B cell (primary cell): ENCODE measurements around the gene ZDHHC7. TPM values are rescaled to one million over a fixed set of nuclear protein-coding genes. Genes with fewer than 3 reads are reported as not detected.

Experiments used
- ATAC-seq: fragments of 200-7000 bp; cut with Tn5 transposase; one replicate; pipeline ENCODE4 v1.10.0; 2021; ENCODE audit warnings: low read depth, mild to moderate bottlenecking, moderate number of reproducible peaks, moderate library complexity
- CTCF ChIA-PET: fragments of 350-600 bp; sonication (Branson Sonifier 250); formaldehyde crosslinking; loops from one replicate; lab custom pipeline; 2021; ENCODE audit warnings: antibody characterized with exemption, inconsistent platforms; lab: Charles Lee
- POLR2A ChIA-PET: fragments of 350-600 bp; sonication (Branson Sonifier 250); formaldehyde crosslinking; loops from one replicate; lab custom pipeline; 2021; ENCODE audit warnings: antibody characterized with exemption; lab: Charles Lee
- DNase-seq: peaks from one replicate; pipeline ENCODE4 v3.0.0; 2013
- H2AFZ ChIP-seq: 2 replicates; pipeline ENCODE4 v1.6.1; 2012; ENCODE audit warnings: mild to moderate bottlenecking, low read depth, low read length; ENCODE audit not compliant: insufficient read depth, poor library complexity, severe bottlenecking
- H3K27ac ChIP-seq, 2 donors: 1 replicate in 1 of 2; 2 replicates in 1 of 2; pipeline ENCODE4 v1.5.1; 2012 to 2013; ENCODE audit warnings: low read length in 2 of 2, mild to moderate bottlenecking in 2 of 2, moderate library complexity in 1 of 2
- H3K27me3 ChIP-seq, 4 experiments: fragments of 200-600 bp in 1 of 4; sonication (generic) in 1 of 4; replicated peaks in 1 of 4; 1 replicate in 2 of 4; 2 replicates in 2 of 4; pipeline versions ENCODE4 v1.6.1 to v1.7.0; 2013 to 2016; ENCODE audit warnings: low read length in 3 of 4, mild to moderate bottlenecking in 2 of 4, mixed read lengths in 1 of 4, moderate library complexity in 1 of 4; ENCODE audit not compliant: insufficient read depth in 4 of 4, control insufficient read depth in 3 of 4; ENCODE audit errors: control extremely low read depth in 1 of 4
- H3K36me3 ChIP-seq, 2 experiments: replicated peaks in 1 of 2; 1 replicate in 1 of 2; 2 replicates in 1 of 2; pipeline versions ENCODE4 v1.6.1 to v1.7.1; 2013; ENCODE audit warnings: low read length in 1 of 2; ENCODE audit not compliant: insufficient read depth in 2 of 2, control insufficient read depth in 1 of 2; ENCODE audit errors: control extremely low read depth in 1 of 2, extremely low read depth in 1 of 2
- H3K4me1 ChIP-seq, 2 donors: fragments of 200-600 bp in 1 of 2; sonication (generic) in 1 of 2; 1 replicate in 1 of 2; 2 replicates in 1 of 2; pipeline versions ENCODE4 v1.5.1 to v1.6.1; 2013 to 2017; ENCODE audit warnings: low read length in 2 of 2; ENCODE audit not compliant: control insufficient read depth in 2 of 2, insufficient read depth in 2 of 2
- H3K4me2 ChIP-seq: replicated peaks from 2 replicates; pipeline ENCODE3; 2012; ENCODE audit warnings: mild to moderate bottlenecking, low read depth, low read length; ENCODE audit not compliant: poor library complexity, severe bottlenecking
- H3K4me3 ChIP-seq, 5 experiments: fragments of 200-600 bp in 1 of 5; sonication (generic) in 1 of 5; 1 replicate in 3 of 5; 2 replicates in 2 of 5; pipeline versions ENCODE4 v1.5.1 to v1.7.0; 2011 to 2016; ENCODE audit warnings: low read length in 4 of 5, mild to moderate bottlenecking in 4 of 5, low read depth in 2 of 5, control low read depth in 1 of 5, moderate library complexity in 1 of 5; ENCODE audit not compliant: insufficient read depth in 1 of 5; ENCODE audit errors: control extremely low read depth in 1 of 5, extremely low read depth in 1 of 5
- H3K79me2 ChIP-seq: fragments of 200-600 bp; sonication (generic); one replicate; pipeline ENCODE4 v1.6.0; 2016; ENCODE audit warnings: low read length; ENCODE audit not compliant: control insufficient read depth, insufficient read depth
- H3K9ac ChIP-seq: fragments of 200-600 bp; sonication (generic); 2 replicates; pipeline ENCODE4 v1.6.1; 2017; ENCODE audit warnings: mild to moderate bottlenecking, low read length, moderate library complexity
- H3K9me3 ChIP-seq, 3 donors: one replicate each; pipeline versions ENCODE4 v1.6.1 to v1.7.1; 2013; ENCODE audit warnings: low read length in 2 of 3; ENCODE audit not compliant: control insufficient read depth in 2 of 3, insufficient read depth in 1 of 3; ENCODE audit errors: control extremely low read depth in 1 of 3
- H4K20me1 ChIP-seq: 2 replicates; pipeline ENCODE4 v1.6.0; 2012; ENCODE audit warnings: mild to moderate bottlenecking, low read length; ENCODE audit not compliant: insufficient read depth, control insufficient read depth, poor library complexity, severe bottlenecking
- H3K27ac Mint-ChIP-seq: one replicate; pipeline ENCODE4 v1.8.0; 2021; ENCODE audit warnings: mixed read lengths
- H3K27me3 Mint-ChIP-seq: one replicate; pipeline ENCODE4 v1.8.0; 2021; ENCODE audit warnings: mixed read lengths
- H3K4me1 Mint-ChIP-seq: one replicate; pipeline ENCODE4 v1.8.0; 2021; ENCODE audit warnings: mixed read lengths
- H3K4me3 Mint-ChIP-seq: one replicate; pipeline ENCODE4 v1.8.0; 2021; ENCODE audit warnings: mixed read lengths
- H3K9me3 Mint-ChIP-seq: one replicate; pipeline ENCODE4 v1.8.0; 2022; ENCODE audit warnings: mixed read lengths; ENCODE audit not compliant: insufficient read depth
- CTCF ChIP-seq: fragments of 200-600 bp; IDR thresholded peaks from one replicate; pipeline ENCODE4 v1.8.0; 2022; ENCODE audit warnings: antibody characterized with exemption, mild to moderate bottlenecking
- EZH2 ChIP-seq: IDR thresholded peaks from 2 replicates; pipeline ENCODE4 v1.6.1; 2012; ENCODE audit warnings: borderline replicate concordance, low read depth, mild to moderate bottlenecking, moderate library complexity, low read length; ENCODE audit not compliant: insufficient read depth, poor library complexity, severe bottlenecking
- WGBS: methylation state at CpG from one replicate; pipeline ENCODE4 v1.1.5; 2013; ENCODE audit warnings: missing lambda C conversion rate; ENCODE audit not compliant: insufficient coverage; 5-methylcytosine and 5-hydroxymethylcytosine counted together
- intact Hi-C: fragments of 100-400 bp; cut with micrococcal nuclease; formaldehyde crosslinking; loops from one replicate; pipeline ENCODE4 v1.10.0; 2022
- polyA plus RNA-seq: library from polyadenylated mRNA; depleted of rRNA; stranded (reverse); fragments of >200 nt; gene quantifications from 2 replicates; pipeline ENCODE4 v1.2.3, GENCODE V29; 2012
- total RNA-seq, 2 donors: library from RNA; stranded (reverse); fragments of 120-200 nt in 1 of 2; gene quantifications; 1 replicate in 1 of 2; 2 replicates in 1 of 2; pipeline versions ENCODE4 v1.2.3 to v1.2.4, GENCODE V29; 2013 to 2022

Gene ZDHHC7
- total and polyA plus RNA-seq, 2 donors (not counting 1 experiment from before 2014, with no cell fraction given), result 25.2 to 36.1 TPM

GRCh38 chr16:84986102-84986501 is 25.2 kb downstream of the ZDHHC7 start:
- no peak overlapping the region for H3K4me2 ChIP-seq
- ChIA-PET CTCF (no interaction called here), POLR2A (no interaction called here)
- intact Hi-C loops, result no loop called here
- H3K36me3 ChIP-seq, result peaks cover 0 to 57% of the 10 kb centered on the region in 2 experiments
- no peak for DNase-seq
- Mint-ChIP-seq H3K4me3 (no peak overlapping the region), H3K27ac (no peak overlapping the region), H3K4me1 (no peaks in the 10 kb centered on the region), H3K27me3 (no peaks in the 10 kb centered on the region), H3K9me3 (no peaks in the 10 kb centered on the region)
- H3K27me3 ChIP-seq, result no peaks in the 10 kb centered on the region
- H3K4me1 ChIP-seq, result no peaks in the 10 kb centered on the region
- TF ChIP-seq EZH2 (no peak), CTCF (no peak)
- H2AFZ ChIP-seq, result no peak overlapping the region
- no peak overlapping the region for H3K27ac ChIP-seq
- H3K9me3 ChIP-seq, result no peaks in the 10 kb centered on the region
- no peak for ATAC-seq
- H4K20me1 ChIP-seq, result peaks cover 17% of the 10 kb centered on the region
- no peak overlapping the region for H3K4me3 ChIP-seq
- peaks cover 13% of the 10 kb centered on the region for H3K79me2 ChIP-seq
- no peak overlapping the region for H3K9ac ChIP-seq
- WGBS, result 95% methylated on average over 22 of the region's 22 CpGs

- CTCF ChIA-PET, result no interaction called here
- Histone ChIP-seq H4K20me1 (peaks cover 18% of the 10 kb centered on the region), H3K27ac (no peak overlapping the region), H3K9ac (no peak overlapping the region), H3K79me2 (peaks cover 11% of the 10 kb centered on the region), H3K9me3 (no peaks in the 10 kb centered on the region), H3K4me3 (no peak overlapping the region), H2AFZ (no peak overlapping the region), H3K4me2 (no peak overlapping the region), H3K27me3 (no peaks in the 10 kb centered on the region), H3K4me1 (no peaks in the 10 kb centered on the region), H3K36me3 (peaks cover 0 to 56% of the 10 kb centered on the region in 2 experiments)
- no peak for DNase-seq
- no peaks in the 10 kb centered on the region for H3K9me3 Mint-ChIP-seq
- POLR2A ChIA-PET, result no interaction called here
- no peak overlapping the region for H3K27ac Mint-ChIP-seq
- intact Hi-C loops, result no loop called here
- no peak for TF ChIP-seq CTCF
- TF ChIP-seq EZH2, result no peak
- H3K27me3 Mint-ChIP-seq, result no peaks in the 10 kb centered on the region
- H3K4me1 Mint-ChIP-seq, result no peaks in the 10 kb centered on the region
- no peak for ATAC-seq
- no peak overlapping the region for H3K4me3 Mint-ChIP-seq
- 92% methylated on average over 13 of the region's 15 CpGs for WGBS
Measured at GRCh38 chr16:84985079-84986065, 26.0 kb downstream of the ZDHHC7 start.
